HEK293 (cell line): ENCODE results near the gene CACNA2D4.
A peak's percentile ranks its signal among the peaks of the same experiment; 100 is the strongest.

Source experiments
- CTCF ChIA-PET: fragments of 350-600 bp; formaldehyde crosslinking; extraction: SDS; loops from one replicate; lab custom pipeline; 2021; ENCODE audit warnings: antibody characterized with exemption; lab: Yijun Ruan, JAX
- POLR2A ChIA-PET: fragments of 300-600 bp; formaldehyde crosslinking; extraction: SDS; loops from one replicate; lab custom pipeline; 2020; ENCODE audit warnings: antibody characterized with exemption, inconsistent platforms; lab: Yijun Ruan, JAX
- H3K27ac ChIP-seq: fragments of 200-500 bp; sonication (Bioruptor generic); 2 replicates; pipeline ENCODE4 v1.5.1; 2014; ENCODE audit warnings: low read depth, low read length, control low read depth, inconsistent platforms; ENCODE audit errors: extremely low read depth
- H3K36me3 ChIP-seq, 2 experiments: fragments of 200-500 bp in 1 of 2; sonication (Bioruptor generic) in 1 of 2; 1 replicate in 1 of 2; 2 replicates in 1 of 2; pipeline ENCODE4 v1.5.1; 2014 to 2017; ENCODE audit warnings: inconsistent platforms in 2 of 2, low read length in 2 of 2; ENCODE audit not compliant: control insufficient read depth in 2 of 2, insufficient read depth in 1 of 2
- H3K4me1 ChIP-seq: fragments of 200-500 bp; sonication (Bioruptor generic); 2 replicates; pipeline ENCODE4 v1.5.1; 2014; ENCODE audit warnings: mild to moderate bottlenecking, low read length, inconsistent platforms; ENCODE audit not compliant: control insufficient read depth, insufficient read depth
- H3K4me3 ChIP-seq: 2 replicates; pipeline ENCODE4 v1.5.1; 2011; ENCODE audit warnings: low read depth, mild to moderate bottlenecking, control low read depth, low read length, moderate library complexity
- H3K9me3 ChIP-seq: fragments of 200-500 bp; sonication (Bioruptor generic); 2 replicates; pipeline ENCODE4 v1.5.1; 2014; ENCODE audit warnings: low read depth, low read length, inconsistent platforms; ENCODE audit not compliant: control insufficient read depth, insufficient read depth
- CTCF ChIP-seq: fragments of 450-650 bp; formaldehyde crosslinking; IDR thresholded peaks from 2 replicates; pipeline ENCODE4 v1.5.1; 2016; ENCODE audit warnings: missing biosample characterization, missing genetic modification characterization
- HOXC10 ChIP-seq: sonication (generic); formaldehyde crosslinking; IDR thresholded peaks from 2 replicates; pipeline ENCODE4 v1.8.1; 2023; ENCODE audit warnings: mild to moderate bottlenecking, missing genetic modification reagents
- PBX3 ChIP-seq: sonication (generic); formaldehyde crosslinking; IDR thresholded peaks from 2 replicates; pipeline ENCODE4 v1.8.1; 2022; ENCODE audit warnings: mild to moderate bottlenecking, moderate library complexity, missing genetic modification reagents
- RBAK ChIP-seq: fragments of 450-650 bp; formaldehyde crosslinking; IDR thresholded peaks from 2 replicates; pipeline ENCODE4 v1.5.1; 2016; ENCODE audit warnings: missing biosample characterization, missing genetic modification characterization
- SCRT2 ChIP-seq: fragments of 450-650 bp; formaldehyde crosslinking; IDR thresholded peaks from 2 replicates; pipeline ENCODE4 v1.5.1; 2016; ENCODE audit warnings: missing biosample characterization, missing genetic modification characterization
- TSHZ1 ChIP-seq: fragments of 450-650 bp; formaldehyde crosslinking; IDR thresholded peaks from 2 replicates; pipeline ENCODE4 v1.5.1; 2016; ENCODE audit warnings: missing biosample characterization, missing genetic modification characterization, borderline replicate concordance
- ZBTB20 ChIP-seq: fragments of 450-650 bp; formaldehyde crosslinking; IDR thresholded peaks from 2 replicates; pipeline ENCODE4 v1.5.1; 2016; ENCODE audit warnings: missing biosample characterization, missing genetic modification characterization
- ZBTB21 ChIP-seq: fragments of 450-650 bp; formaldehyde crosslinking; IDR thresholded peaks from 2 replicates; pipeline ENCODE4 v1.5.1; 2017; ENCODE audit warnings: missing biosample characterization, missing genetic modification characterization
- ZBTB44 ChIP-seq: fragments of 450-650 bp; IDR thresholded peaks from 2 replicates; pipeline ENCODE4 v1.5.1; 2018; ENCODE audit warnings: missing biosample characterization, mild to moderate bottlenecking, missing genetic modification characterization
- ZIC2 ChIP-seq: fragments of 450-650 bp; formaldehyde crosslinking; IDR thresholded peaks from 2 replicates; pipeline ENCODE4 v1.5.1; 2016; ENCODE audit warnings: missing biosample characterization, missing genetic modification characterization
- ZNF10 ChIP-seq: fragments of 450-650 bp; formaldehyde crosslinking; IDR thresholded peaks from 2 replicates; pipeline ENCODE4 v1.5.1; 2017; ENCODE audit warnings: missing biosample characterization, missing genetic modification characterization
- ZNF138 ChIP-seq: fragments of 450-650 bp; formaldehyde crosslinking; IDR thresholded peaks from 2 replicates; pipeline ENCODE4 v1.5.1; 2016; ENCODE audit warnings: missing biosample characterization, missing genetic modification characterization, borderline replicate concordance
- ZNF146 ChIP-seq: fragments of 450-650 bp; formaldehyde crosslinking; IDR thresholded peaks from 2 replicates; pipeline ENCODE4 v1.5.1; 2016; ENCODE audit warnings: missing biosample characterization, missing genetic modification characterization
- ZNF16 ChIP-seq: fragments of 450-650 bp; formaldehyde crosslinking; IDR thresholded peaks from 2 replicates; pipeline ENCODE4 v1.5.1; 2016; ENCODE audit warnings: low read depth, missing biosample characterization, missing genetic modification characterization
- ZNF239 ChIP-seq: fragments of 450-650 bp; formaldehyde crosslinking; IDR thresholded peaks from 2 replicates; pipeline ENCODE4 v1.5.1; 2016; ENCODE audit warnings: missing biosample characterization, missing genetic modification characterization
- ZNF24 ChIP-seq: fragments of 450-650 bp; formaldehyde crosslinking; IDR thresholded peaks from 2 replicates; pipeline ENCODE4 v1.5.1; 2016; ENCODE audit warnings: missing biosample characterization, missing genetic modification characterization
- ZNF596 ChIP-seq: fragments of 450-650 bp; IDR thresholded peaks from 2 replicates; pipeline ENCODE4 v1.5.0; 2018; ENCODE audit warnings: missing biosample characterization, mild to moderate bottlenecking, missing genetic modification characterization, moderate library complexity
- ZNF626 ChIP-seq: fragments of 450-650 bp; sonication (Bioruptor Pico); formaldehyde crosslinking; IDR thresholded peaks from 2 replicates; pipeline ENCODE4 v1.5.1; 2018; ENCODE audit warnings: missing biosample characterization, missing genetic modification characterization, inconsistent platforms
- ZNF654 ChIP-seq: fragments of 450-650 bp; formaldehyde crosslinking; IDR thresholded peaks from 2 replicates; pipeline ENCODE4 v1.5.1; 2016; ENCODE audit warnings: low read depth, missing biosample characterization, missing genetic modification characterization
- ZNF660 ChIP-seq: fragments of 450-650 bp; IDR thresholded peaks from 2 replicates; pipeline ENCODE4 v1.5.1; 2018; ENCODE audit warnings: missing biosample characterization, mild to moderate bottlenecking, missing genetic modification characterization
- ZSCAN16 ChIP-seq: fragments of 450-650 bp; formaldehyde crosslinking; IDR thresholded peaks from 2 replicates; pipeline ENCODE4 v1.5.1; 2016; ENCODE audit warnings: missing biosample characterization, missing genetic modification characterization
- ZSCAN30 ChIP-seq: fragments of 450-650 bp; IDR thresholded peaks from 2 replicates; pipeline ENCODE4 v1.5.1; 2018; ENCODE audit warnings: missing biosample characterization, mild to moderate bottlenecking, missing genetic modification characterization, moderate library complexity

The CACNA2D4 gene

GRCh38 chr12:1792406-1792805 is 126.0 kb downstream of the CACNA2D4 start (continued):
- TF ChIP-seq PBX3 (CRISPR knock-in tag) = no peak
- TF ChIP-seq ZNF596 (tag by site-specific recombination) = no peak
- no peak for TF ChIP-seq ZBTB44 (tag by site-specific recombination)
- no peak for TF ChIP-seq RBAK (tag by site-specific recombination)
- no peak for TF ChIP-seq ZBTB20
- TF ChIP-seq ZSCAN16 (tag by site-specific recombination) = no peak
- TF ChIP-seq ZSCAN30 = no peak

- Histone ChIP-seq H3K4me3 (no peak overlapping the region), H3K27ac (no peak overlapping the region), H3K36me3 (peaks cover 5 to 16% of the 10 kb centered on the region in 2 experiments; a peak in 2 of 3 replicates), H3K9me3 (no peaks in the 10 kb centered on the region), H3K4me1 (no peaks in the 10 kb centered on the region; the same call in 1 of the 2 replicates)
- CTCF ChIA-PET = interaction anchor here (0.6 to 9.4 kb wide), 48 partner anchors 9 to 779 kb away, joined by 3 to 259 read pairs (median 4); partner anchors contain the start of gene ADIPOR2
- POLR2A ChIA-PET = interaction anchor here (0.6 to 1.2 kb wide), 3 partner anchors 130 to 139 kb away, joined by 3 to 5 read pairs (median 3); no protein-coding TSS in a partner anchor
- TF ChIP-seq ZNF654 (tag by site-specific recombination) (peak; percentile 92), ZNF10 (tag by site-specific recombination) (peak; percentile 91), CTCF (peak; percentile 41; the same call in 1 of the 2 replicates), ZBTB21 (tag by site-specific recombination) (no peak), ZIC2 (tag by site-specific recombination) (peak; percentile 52; the same call in 1 of the 2 replicates), ZNF660 (tag by site-specific recombination) (0 out of 2 replicates have a peak, but pooled peaks have one; percentile 35)
Measured at GRCh38 chr12:1791104-1791841, 127.2 kb downstream of the CACNA2D4 start.

GRCh38 chr12:1790444-1790843 is 128.0 kb downstream of the CACNA2D4 start:
- Histone ChIP-seq H3K4me3 (no peak overlapping the region), H3K9me3 (no peaks in the 10 kb centered on the region), H3K4me1 (no peaks in the 10 kb centered on the region), H3K27ac (no peak overlapping the region), H3K36me3 (peaks cover 9 to 24% of the 10 kb centered on the region in 2 experiments; a peak in 2 of 3 replicates)
- POLR2A ChIA-PET = interaction anchor here (0.6 to 1.2 kb wide), 3 partner anchors 129 to 138 kb away, joined by 3 to 5 read pairs (median 3); no protein-coding TSS in a partner anchor
- CTCF ChIA-PET = interaction anchor here (0.6 to 9.4 kb wide), 38 partner anchors 8 to 778 kb away, joined by 3 to 259 read pairs (median 5); partner anchors contain the start of gene ADIPOR2
- no peak for TF ChIP-seq ZNF146 (tag by site-specific recombination)
- TF ChIP-seq TSHZ1 = no peak
- TF ChIP-seq ZNF138 = no peak
- no peak for TF ChIP-seq ZNF24 (tag by site-specific recombination)
- TF ChIP-seq ZNF239 (tag by site-specific recombination) = no peak
- no peak for TF ChIP-seq SCRT2 (tag by site-specific recombination)
- TF ChIP-seq ZNF626 = no peak
- TF ChIP-seq ZNF16 = no peak
- TF ChIP-seq HOXC10 = no peak
- TF ChIP-seq ZBTB44 (tag by site-specific recombination) = no peak
